Measurements from ENCODE around the gene PIN1. TPM values are rescaled to one million over a fixed set of nuclear protein-coding genes. Genes with fewer than 3 reads are reported as not detected.
"Not testable (repeated sequence)": the region's sequence is repeated elsewhere in the genome, so short reads cannot be mapped to it uniquely, and the experiment has no call there.

The PIN1 gene
- total RNA-seq: 76.0 and 87.9 TPM in 2 replicates

DNA sequence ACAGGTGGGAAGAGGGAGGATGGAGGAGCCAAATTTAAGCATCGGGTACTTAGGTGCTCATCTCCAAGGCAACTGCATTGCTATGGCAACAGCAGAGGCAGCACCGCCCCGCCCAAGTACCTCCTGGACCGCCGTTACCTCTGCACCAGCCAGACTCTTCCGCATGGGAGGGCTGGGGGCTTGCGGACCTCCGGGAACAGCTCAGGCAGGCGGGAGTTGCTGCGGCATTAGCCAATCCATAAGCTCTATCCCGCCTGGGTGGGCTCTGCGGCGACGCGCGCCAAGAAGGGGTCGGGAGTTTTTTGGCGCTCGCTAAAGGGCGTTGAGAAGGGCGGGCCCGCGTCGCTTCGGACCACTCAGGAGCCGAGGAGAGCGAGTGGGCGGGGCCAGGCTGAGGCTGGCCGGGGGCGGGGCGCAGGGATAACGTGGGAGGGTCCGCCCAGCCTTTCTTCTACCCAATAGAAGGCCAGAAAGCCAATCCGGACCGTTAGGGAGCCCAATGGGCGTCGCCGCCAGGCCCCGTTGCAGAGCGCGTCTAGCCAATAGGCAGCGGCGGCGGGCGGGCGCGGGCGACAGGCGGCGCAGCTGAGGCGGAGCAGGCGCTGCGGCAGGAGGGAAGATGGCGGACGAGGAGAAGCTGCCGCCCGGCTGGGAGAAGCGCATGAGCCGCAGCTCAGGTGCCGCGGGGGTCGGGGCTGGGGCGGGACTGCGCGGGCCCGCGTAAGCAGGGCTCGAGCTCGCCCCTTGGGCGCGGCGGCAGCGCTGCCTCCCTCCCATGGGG lies at the start of gene PIN1:
TSS of gene PIN1 (plus strand) at position 593 of the 781 bp plus-strand sequence. CDS start at position 620, 27 bp downstream.
- DNase-seq (ENCODE audit: low read depth): peak; percentile 98
- H3K4me3 ChIP-seq (ENCODE audit: low read depth, low read length): peak within 1 kb of the TSS; percentile 83
- peak; percentile 54 for TF ChIP-seq CTCF (IDR thresholded peaks at IDR 0.05; ENCODE audit: insufficient read depth, low read depth, low read length)

- peak; percentile 98 for DNase-seq (ENCODE audit: low read depth)
- TF ChIP-seq CTCF (IDR thresholded peaks at IDR 0.05; ENCODE audit: insufficient read depth, low read depth, low read length): no peak
Measured at GRCh38 chr19:9785367-9786331, 49.5 kb upstream of the PIN1 start.

GRCh38 chr19:9786342-9786741 lies 48.8 kb upstream of the PIN1 start:
- no peak for DNase-seq (ENCODE audit: low read depth)
- no peak for TF ChIP-seq CTCF (IDR thresholded peaks at IDR 0.05; ENCODE audit: insufficient read depth, low read depth, low read length)
- H3K4me3 ChIP-seq (ENCODE audit: low read depth, low read length): peak overlapping the region; percentile 85

More at GRCh38 chr19:9785367-9786331, 49.5 kb upstream of the PIN1 start:
- H3K4me3 ChIP-seq (ENCODE audit: low read depth, low read length): peak overlapping the region; percentile 85

- DNase-seq (ENCODE audit: low read depth): no peak
- H3K4me3 ChIP-seq (ENCODE audit: low read depth, low read length): no peak overlapping the region
- no peak for TF ChIP-seq CTCF (IDR thresholded peaks at IDR 0.05; ENCODE audit: insufficient read depth, low read depth, low read length)
Measured at GRCh38 chr19:9786819-9787218, 48.3 kb upstream of the PIN1 start.

DNA sequence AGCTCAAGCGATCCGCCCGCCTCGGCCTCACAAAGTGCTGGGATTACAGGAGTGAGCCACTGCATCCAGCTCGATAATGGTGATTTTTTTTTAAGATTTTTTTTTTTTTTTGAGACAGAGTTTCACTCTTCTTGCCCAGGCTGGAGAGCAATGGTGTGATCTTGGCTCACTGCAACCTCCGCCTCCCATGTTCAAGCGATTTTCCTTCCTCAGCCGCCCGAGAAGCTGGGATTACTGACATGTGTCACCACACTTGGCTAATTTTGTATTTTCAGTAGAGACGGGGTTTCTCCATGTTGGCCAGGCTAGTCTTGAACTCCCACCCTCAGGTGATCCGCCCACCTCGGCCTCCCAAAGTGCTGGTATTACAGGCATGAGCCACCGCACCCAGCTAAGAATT lies 46.5 kb upstream of the PIN1 start:
- H3K4me3 ChIP-seq (ENCODE audit: low read depth, low read length); DNase-seq (ENCODE audit: low read depth): not testable (repeated sequence)

- TF ChIP-seq CTCF (IDR thresholded peaks at IDR 0.05; ENCODE audit: insufficient read depth, low read depth, low read length): no peak
- peak overlapping the region; percentile 10 for H3K4me3 ChIP-seq (ENCODE audit: low read depth, low read length)
- no peak for DNase-seq (ENCODE audit: low read depth)
Measured at GRCh38 chr19:9789066-9789465, 46.1 kb upstream of the PIN1 start.

DNA sequence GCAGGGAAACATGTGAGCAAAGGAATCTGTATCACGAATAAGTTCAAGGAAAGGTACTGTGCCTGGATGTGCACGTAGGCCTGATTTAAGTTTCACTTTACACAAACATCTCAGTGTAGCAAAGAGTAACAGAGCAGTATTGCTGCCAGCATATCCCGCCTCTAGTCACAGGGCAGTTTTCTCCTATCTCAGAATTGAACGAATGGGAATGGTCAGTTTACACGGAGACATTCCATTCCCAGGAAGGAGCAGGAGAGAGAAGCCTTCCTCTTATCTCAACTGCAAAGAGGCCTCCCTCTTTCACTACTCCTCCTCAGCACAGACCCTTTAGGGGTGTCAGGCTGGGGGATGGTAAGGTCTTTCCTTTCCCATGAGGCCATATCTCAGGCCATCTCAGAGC lies 45.5 kb upstream of the PIN1 start:
- peak; percentile 69 for DNase-seq (ENCODE audit: low read depth)
- H3K4me3 ChIP-seq (ENCODE audit: low read depth, low read length): not testable (repeated sequence)

DNA sequence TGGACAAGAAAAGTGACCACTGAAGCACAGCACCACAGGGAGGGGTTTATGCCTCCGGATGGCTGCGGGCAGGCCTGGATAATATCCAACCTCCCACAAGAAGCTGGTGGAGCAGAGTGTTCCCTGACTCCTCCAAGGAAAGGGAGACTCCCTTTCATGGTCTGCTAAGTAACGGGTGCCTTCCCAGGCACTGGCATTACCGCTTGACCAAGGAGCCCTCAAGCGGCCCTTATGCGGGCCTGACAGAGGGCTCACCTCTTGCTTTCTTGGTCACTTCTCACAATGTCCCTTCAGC lies 44.1 kb upstream of the PIN1 start:
- H3K4me3 ChIP-seq (ENCODE audit: low read depth, low read length): peak overlapping the region; percentile 48
- peak; percentile 77 for DNase-seq (ENCODE audit: low read depth)
